HepG2 (cell line): ENCODE measurements around the gene RTP3. TPM values are rescaled to one million over a fixed set of nuclear protein-coding genes. Genes with fewer than 3 reads are reported as not detected.

Experiments
- ATAC-seq: fragments of 200-7000 bp; cut with Tn5 transposase; 3 replicates; pipeline ENCODE4 v1.9.1; 2020; ENCODE audit warnings: mild to moderate bottlenecking, moderate library complexity
- BruUV-seq: library from RNA; stranded (reverse); fragments of 400-500 nt; replicated peaks from 2 replicates; lab custom pipeline; 2021; lab: Mats Ljungman, UMichigan
- CTCF ChIA-PET: fragments of 300-600 bp; formaldehyde crosslinking; extraction: SDS; loops from one replicate; lab custom pipeline; 2021; ENCODE audit warnings: low total read pairs, inconsistent platforms, low intra/inter-chr PET ratio; lab: Yijun Ruan, JAX
- POLR2A ChIA-PET: fragments of 350-600 bp; sonication (Branson Sonifier 250); formaldehyde crosslinking; loops from one replicate; lab custom pipeline; 2020; ENCODE audit warnings: antibody characterized with exemption, inconsistent platforms; lab: Yijun Ruan, JAX
- DNase-seq: peaks from one replicate; pipeline ENCODE4 v3.0.0-alpha.2; 2015; ENCODE audit warnings: low spot score
- FAIRE-seq: peaks from 3 replicates; lab custom pipeline; 2011; peaks lifted over from hg19 to GRCh38; lab: Jason Lieb, UNC
- H2AFZ ChIP-seq: one replicate; pipeline ENCODE4 v1.6.1; 2011; ENCODE audit warnings: low read length, inconsistent platforms
- H3K27ac ChIP-seq: fragments of 300-600 bp; 3 replicates; pipeline ENCODE4 v1.8.0; 2011; ENCODE audit warnings: mixed run types, mild to moderate bottlenecking, mixed read lengths, low read length, inconsistent platforms; ENCODE audit not compliant: insufficient read depth; ENCODE audit errors: extremely low read length
- H3K27me3 ChIP-seq, 2 experiments: fragments of 200-600 bp in 1 of 2; 2 replicates in 1 of 2; 3 replicates in 1 of 2; pipeline versions ENCODE4 v1.6.0 to v1.8.0; 2011; ENCODE audit warnings: low read length in 2 of 2, mild to moderate bottlenecking in 2 of 2, moderate library complexity in 2 of 2, inconsistent platforms in 1 of 2; ENCODE audit not compliant: insufficient read depth in 2 of 2, control insufficient read depth in 1 of 2
- H3K36me3 ChIP-seq, 2 experiments: fragments of 200-600 bp in 1 of 2; replicated peaks in 1 of 2; 2 replicates in 1 of 2; 3 replicates in 1 of 2; pipeline versions ENCODE4 v1.5.1 to v1.8.0; 2011; ENCODE audit warnings: low read length in 2 of 2, inconsistent platforms in 1 of 2; ENCODE audit not compliant: insufficient read depth in 2 of 2, control insufficient read depth in 1 of 2
- H3K4me1 ChIP-seq: 2 replicates; pipeline ENCODE4 v1.5.1; 2012; ENCODE audit warnings: low read length, inconsistent platforms; ENCODE audit not compliant: insufficient read depth
- H3K4me2 ChIP-seq: 2 replicates; pipeline ENCODE4 v1.6.0; 2011; ENCODE audit warnings: low read depth, low read length, inconsistent platforms
- H3K4me3 ChIP-seq, 3 experiments: fragments of 200-600 bp in 1 of 3; sonication (generic), shearing (Covaris generic) in 1 of 3; replicated peaks in 1 of 3; 2 replicates each; pipeline ENCODE4 v1.5.1; 2011 to 2016; ENCODE audit warnings: low read length in 3 of 3, inconsistent platforms in 2 of 3, low read depth in 2 of 3, mild to moderate bottlenecking in 2 of 3, control low read depth in 1 of 3, mixed read lengths in 1 of 3; ENCODE audit not compliant: insufficient read depth in 1 of 3
- H3K79me2 ChIP-seq: one replicate; pipeline ENCODE4 v1.6.1; 2011; ENCODE audit warnings: low read length, inconsistent platforms; ENCODE audit not compliant: insufficient read depth
- H3K9ac ChIP-seq: 2 replicates; pipeline ENCODE4 v1.6.0; 2011; ENCODE audit warnings: mild to moderate bottlenecking, low read depth, low read length, inconsistent platforms; ENCODE audit not compliant: insufficient read depth
- H3K9me3 ChIP-seq: 2 replicates; pipeline ENCODE4 v1.5.1; 2012; ENCODE audit warnings: mild to moderate bottlenecking, low read length
- H4K20me1 ChIP-seq: 2 replicates; pipeline ENCODE4 v1.6.0; 2011; ENCODE audit warnings: inconsistent platforms, mild to moderate bottlenecking, low read length, moderate library complexity; ENCODE audit not compliant: insufficient read depth
- CCDC6 ChIP-seq: sonication (generic); formaldehyde crosslinking; IDR thresholded peaks from 2 replicates; pipeline ENCODE4 v1.8.1; 2022; ENCODE audit warnings: mild to moderate bottlenecking, missing genetic modification reagents, moderate library complexity
- JUNB ChIP-seq: sonication (generic); formaldehyde crosslinking; IDR thresholded peaks from 2 replicates; pipeline ENCODE4 v1.8.0; 2022; ENCODE audit warnings: missing genetic modification reagents, mild to moderate bottlenecking, borderline replicate concordance
- NKX3-1 ChIP-seq: sonication (generic); formaldehyde crosslinking; IDR thresholded peaks from 2 replicates; pipeline ENCODE4 v1.5.0; 2020; ENCODE audit warnings: missing genetic modification reagents
- RAD51 ChIP-seq: fragments of 450-650 bp; IDR thresholded peaks from 2 replicates; pipeline ENCODE4 v1.6.1; 2016; ENCODE audit warnings: borderline replicate concordance
- THYN1 ChIP-seq: sonication (generic); formaldehyde crosslinking; IDR thresholded peaks from 2 replicates; pipeline ENCODE4 v1.8.1; 2023; ENCODE audit warnings: low read depth, mild to moderate bottlenecking, moderate library complexity, missing genetic modification reagents, borderline replicate concordance
- ZFYVE20 ChIP-seq: sonication (generic); formaldehyde crosslinking; IDR thresholded peaks from 2 replicates; pipeline ENCODE4 v1.8.0; 2023; ENCODE audit warnings: low read depth, mild to moderate bottlenecking, moderate library complexity, missing genetic modification reagents, borderline replicate concordance
- ZNF614 ChIP-seq: IDR thresholded peaks from 2 replicates; pipeline ENCODE4 v1.6.1; 2018; ENCODE audit warnings: missing biosample characterization, missing genetic modification reagents, inconsistent platforms, borderline replicate concordance
- ZNF816 ChIP-seq: sonication (generic); formaldehyde crosslinking; IDR thresholded peaks from 2 replicates; pipeline ENCODE4 v1.8.0; 2022; ENCODE audit warnings: missing genetic modification reagents, mild to moderate bottlenecking, borderline replicate concordance
- WGBS: methylation state at CpG from one replicate; pipeline ENCODE4 v1.1.6; 2017; ENCODE audit warnings: low lambda C conversion rate; 5-methylcytosine and 5-hydroxymethylcytosine counted together
- in situ Hi-C: cut with HindIII; loops from 2 replicates; pipeline ENCODE4 v1.10.0; 2017; ENCODE audit warnings: low pct_unique_long_range_greater_than_20kb; ENCODE audit not compliant: extremely low pct_ligation_motif_present
- intact Hi-C: fragments of 100-400 bp; cut with micrococcal nuclease; formaldehyde crosslinking; loops from one replicate; pipeline ENCODE4 v1.10.0; 2022; ENCODE audit not compliant: unreplicated experiment
- polyA plus RNA-seq, 8 experiments: library from polyadenylated mRNA; depleted of rRNA in 3 of 8; stranded (reverse) in 7 of 8; unstranded in 1 of 8; fragments of >200 nt; fragmentation: Illumina TruSeq in 4 of 8; extraction: Trizol in 4 of 8; gene quantifications; 2 replicates each; pipeline versions ENCODE4 v1.2.1 to v1.2.3, GENCODE V29; 2011 to 2016; ENCODE audit warnings: low read depth in 4 of 8, missing spikeins in 1 of 8, mixed read lengths in 1 of 8; ENCODE audit not compliant: insufficient read depth in 1 of 8
- total RNA-seq, 5 experiments: library from RNA; depleted of rRNA; stranded (reverse); fragments of >200 nt; fragmentation: Illumina TruSeq; extraction: Trizol; gene quantifications; 2 replicates each; pipeline ENCODE4 v1.2.3, GENCODE V29; 2016; ENCODE audit warnings: low read depth in 1 of 5
- TF ChIP-seq, protein P1 (sequence below): sonication (generic); formaldehyde crosslinking; IDR thresholded peaks from 2 replicates; pipeline ENCODE4 v1.5.0; 2020; ENCODE audit warnings: missing genetic modification reagents, mild to moderate bottlenecking, borderline replicate concordance
- TF ChIP-seq, protein P2 (sequence below): sonication (generic); formaldehyde crosslinking; IDR thresholded peaks from 2 replicates; pipeline ENCODE4 v1.5.1; 2020; ENCODE audit warnings: missing genetic modification reagents, mild to moderate bottlenecking, borderline replicate concordance

Gene RTP3
- total and polyA plus RNA-seq, 2 of the 13 experiments (the other 11 are each of a cell fraction or from before 2014, with no cell fraction given), result 0.09 TPM; not detected in 1

DNA sequence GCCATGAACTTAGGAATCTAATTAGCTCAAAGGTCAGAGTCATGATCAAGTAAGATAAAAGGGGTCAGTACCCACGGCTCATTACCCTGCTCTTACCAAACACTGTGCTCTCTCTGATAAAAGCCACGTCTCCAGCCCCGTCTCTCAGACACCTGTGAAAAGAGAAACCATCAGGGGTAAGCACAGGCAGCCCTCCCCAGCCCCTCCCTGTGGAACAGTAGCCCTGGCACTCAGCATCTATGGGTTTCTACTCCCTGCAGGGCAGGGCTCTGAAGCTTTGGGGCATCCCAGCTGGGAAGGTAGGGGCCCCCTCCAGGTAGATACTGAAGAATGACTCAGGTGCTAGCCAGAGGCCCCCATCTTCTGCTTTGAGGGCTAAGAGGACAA, 43.6 kb upstream of the RTP3 start (continued):
- no peak for TF ChIP-seq ZNF816 (CRISPR knock-in tag)
- TF ChIP-seq, protein P1, sequence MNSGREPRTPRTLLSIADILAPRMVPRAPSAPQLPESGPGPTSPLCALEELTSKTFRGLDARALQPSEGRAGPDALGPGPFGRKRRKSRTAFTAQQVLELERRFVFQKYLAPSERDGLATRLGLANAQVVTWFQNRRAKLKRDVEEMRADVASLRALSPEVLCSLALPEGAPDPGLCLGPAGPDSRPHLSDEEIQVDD (CRISPR knock-in tag), result no peak

DNA sequence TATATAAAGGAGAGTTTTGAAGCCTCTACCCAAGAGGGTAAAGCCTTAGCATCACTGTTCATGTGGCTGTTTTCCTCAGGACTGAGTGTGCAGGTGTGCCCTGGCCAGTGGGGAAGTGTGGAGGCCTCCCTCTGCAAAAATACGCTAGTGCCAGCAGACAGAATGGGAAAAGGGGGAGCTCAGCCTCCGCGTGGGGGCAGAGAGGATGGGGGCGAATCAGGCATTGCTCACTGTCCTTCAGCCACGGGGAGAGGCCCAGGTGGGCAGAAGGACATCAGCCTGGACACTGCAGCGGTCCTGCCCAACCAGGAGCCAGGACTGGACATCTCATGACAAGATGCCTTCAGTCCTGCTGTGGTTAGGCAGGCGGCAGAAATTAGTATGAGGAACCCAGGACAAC, 43.2 kb upstream of the RTP3 start:
- FAIRE-seq, result no peak
- Histone ChIP-seq H3K4me3 (no peak overlapping the region), H3K36me3 (no peaks in the 10 kb centered on the region), H3K9ac (no peak overlapping the region), H3K4me1 (no peaks in the 10 kb centered on the region), H3K27me3 (peaks cover 3 to 19% of the 10 kb centered on the region in 2 experiments; a peak in 3 of 5 replicates), H3K4me2 (no peak overlapping the region), H3K9me3 (no peaks in the 10 kb centered on the region), H4K20me1 (no peaks in the 10 kb centered on the region), H2AFZ (no peak overlapping the region), H3K27ac (no peak overlapping the region), H3K79me2 (no peaks in the 10 kb centered on the region)
- intact Hi-C loops (no loop called here), in situ Hi-C loops (no loop called here)
- TF ChIP-seq RAD51 (no peak), JUNB (CRISPR knock-in tag) (no peak), ZFYVE20 (no peak), ZNF614 (CRISPR knock-in tag) (no peak), THYN1 (CRISPR knock-in tag) (no peak), CCDC6 (CRISPR knock-in tag) (no peak), NKX3-1 (CRISPR knock-in tag) (no peak)
- TF ChIP-seq, protein P2, sequence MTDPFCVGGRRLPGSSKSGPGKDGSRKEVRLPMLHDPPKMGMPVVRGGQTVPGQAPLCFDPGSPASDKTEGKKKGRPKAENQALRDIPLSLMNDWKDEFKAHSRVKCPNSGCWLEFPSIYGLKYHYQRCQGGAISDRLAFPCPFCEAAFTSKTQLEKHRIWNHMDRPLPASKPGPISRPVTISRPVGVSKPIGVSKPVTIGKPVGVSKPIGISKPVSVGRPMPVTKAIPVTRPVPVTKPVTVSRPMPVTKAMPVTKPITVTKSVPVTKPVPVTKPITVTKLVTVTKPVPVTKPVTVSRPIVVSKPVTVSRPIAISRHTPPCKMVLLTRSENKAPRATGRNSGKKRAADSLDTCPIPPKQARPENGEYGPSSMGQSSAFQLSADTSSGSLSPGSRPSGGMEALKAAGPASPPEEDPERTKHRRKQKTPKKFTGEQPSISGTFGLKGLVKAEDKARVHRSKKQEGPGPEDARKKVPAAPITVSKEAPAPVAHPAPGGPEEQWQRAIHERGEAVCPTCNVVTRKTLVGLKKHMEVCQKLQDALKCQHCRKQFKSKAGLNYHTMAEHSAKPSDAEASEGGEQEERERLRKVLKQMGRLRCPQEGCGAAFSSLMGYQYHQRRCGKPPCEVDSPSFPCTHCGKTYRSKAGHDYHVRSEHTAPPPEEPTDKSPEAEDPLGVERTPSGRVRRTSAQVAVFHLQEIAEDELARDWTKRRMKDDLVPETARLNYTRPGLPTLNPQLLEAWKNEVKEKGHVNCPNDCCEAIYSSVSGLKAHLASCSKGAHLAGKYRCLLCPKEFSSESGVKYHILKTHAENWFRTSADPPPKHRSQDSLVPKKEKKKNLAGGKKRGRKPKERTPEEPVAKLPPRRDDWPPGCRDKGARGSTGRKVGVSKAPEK (CRISPR knock-in tag), result no peak
- no TSS peak for BruUV-seq
- ChIA-PET POLR2A (no interaction called here), CTCF (no interaction called here)
- ATAC-seq, result no peak
- WGBS, result 23% methylated on average over 6 of the region's 7 CpGs
- no peak for DNase-seq
